Germinal center (tissue), 1 donor: ENCODE results near the gene ZNRF1.
A peak's percentile ranks its signal among the peaks of the same experiment; 100 is the strongest.

Experiments
- DNase-seq: peaks from one replicate; pipeline ENCODE4 v3.0.0; 2012; ENCODE audit warnings: mixed read lengths, low spot score

The ZNRF1 gene

DNA sequence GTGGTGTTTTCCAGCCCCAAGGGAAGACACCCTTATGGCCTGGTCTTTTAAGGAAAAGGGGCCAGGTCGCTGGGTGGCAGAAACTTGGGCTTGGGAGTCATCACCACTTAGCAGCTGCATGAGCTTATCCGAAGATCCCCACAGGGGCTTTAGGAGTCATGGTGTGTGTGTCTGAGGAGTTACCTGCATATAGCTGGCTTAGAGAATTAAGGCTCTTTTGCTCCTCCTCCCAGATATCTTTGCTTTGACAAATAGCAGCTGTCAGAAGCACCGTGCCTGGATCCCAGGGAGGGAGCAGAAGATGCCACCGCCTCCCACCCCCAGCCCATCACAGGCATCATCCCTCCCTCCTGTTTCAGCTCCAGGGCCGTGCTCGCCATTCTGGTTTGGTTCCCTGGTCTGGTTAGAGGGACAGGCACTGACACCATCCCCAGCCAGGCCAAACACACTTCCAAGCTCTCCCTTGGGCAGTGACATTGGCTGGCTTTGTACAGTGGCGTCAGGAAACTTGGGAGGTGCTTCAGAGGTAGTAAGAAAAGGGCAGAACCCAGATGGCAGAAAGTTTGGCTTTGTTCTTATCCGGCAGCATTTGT is 100.3 kb downstream of the ZNRF1 start:
- no peak for DNase-seq

DNA sequence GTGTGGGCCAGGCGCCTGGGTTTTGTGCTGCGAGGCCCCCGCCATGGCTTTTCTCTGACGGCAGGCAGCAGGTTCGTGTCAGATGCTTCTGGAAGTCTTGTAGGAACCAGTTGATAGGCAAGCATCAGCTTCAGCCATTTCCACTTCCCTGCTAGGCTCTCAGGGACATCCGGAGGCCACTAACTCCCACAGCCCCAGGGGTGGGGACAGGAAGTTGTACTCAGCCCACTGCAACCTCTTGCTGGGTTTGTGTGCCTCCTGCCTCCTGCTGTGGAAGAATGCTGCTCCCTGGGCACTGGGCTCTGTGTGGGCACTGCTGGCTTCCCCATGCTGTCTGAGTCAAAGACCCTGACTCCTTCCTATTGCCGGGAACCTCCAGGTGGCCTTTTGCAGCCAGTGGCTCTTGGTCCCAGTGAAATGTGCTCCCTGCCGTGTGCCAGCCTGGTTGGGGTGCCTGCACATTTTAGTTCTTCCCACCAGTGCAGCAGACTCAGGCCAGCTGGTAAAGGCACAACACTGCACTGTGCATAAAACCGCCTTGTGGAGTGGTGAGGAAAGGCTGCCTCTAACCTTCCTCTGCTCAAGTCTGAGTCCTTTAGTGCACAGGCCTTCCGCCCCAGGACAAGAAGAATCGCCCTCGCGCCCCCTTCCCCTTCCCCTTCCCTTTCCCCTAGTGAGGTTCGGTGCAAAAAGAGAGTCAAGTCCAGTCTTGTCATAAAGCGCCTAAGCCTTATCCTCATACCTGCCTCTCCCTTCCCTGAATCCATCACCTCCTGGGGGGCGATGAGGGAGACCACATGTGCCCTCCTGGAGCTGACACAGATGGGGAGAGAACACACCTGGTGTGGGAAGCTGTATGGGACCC is 101.1 kb downstream of the ZNRF1 start:
- DNase-seq = no peak

DNA sequence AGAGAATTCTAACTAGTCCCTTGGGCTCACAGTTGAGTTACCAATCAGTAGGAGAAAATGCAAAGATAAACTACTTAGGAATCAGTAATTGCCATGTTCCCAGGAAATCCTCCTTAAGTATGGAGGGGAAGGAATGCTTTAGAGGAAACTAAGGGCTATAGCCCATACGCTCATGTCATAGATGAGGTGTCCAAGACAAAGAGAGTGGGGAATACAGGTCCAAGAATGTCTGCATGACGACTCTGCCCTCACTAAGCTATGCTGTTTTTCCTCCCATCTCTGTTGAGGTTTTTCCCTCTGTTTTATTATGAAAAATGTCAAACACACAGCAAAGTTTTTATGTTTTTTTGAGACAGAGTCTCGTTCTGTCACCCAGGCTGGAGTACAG is 101.8 kb downstream of the ZNRF1 start:
- no peak for DNase-seq

DNA sequence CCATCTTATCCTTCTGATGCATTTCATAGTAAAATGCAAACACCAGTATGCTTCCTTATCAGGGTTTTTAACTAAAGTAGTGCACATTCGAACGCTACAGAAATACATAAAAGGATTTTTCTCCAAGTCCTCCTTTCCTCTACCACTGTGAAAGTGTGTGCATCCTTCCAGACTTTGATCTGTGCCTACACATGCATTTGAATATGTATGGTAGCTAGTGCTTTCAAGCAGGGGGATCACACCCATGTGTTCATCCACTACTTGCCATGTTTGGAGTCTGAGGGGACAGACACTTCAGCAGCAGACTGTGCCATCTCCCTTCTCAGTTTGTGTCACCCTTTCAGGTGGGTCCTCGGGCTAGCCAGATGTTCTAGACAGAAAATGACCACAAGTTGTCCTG is 102.8 kb downstream of the ZNRF1 start:
- no peak for DNase-seq

DNA sequence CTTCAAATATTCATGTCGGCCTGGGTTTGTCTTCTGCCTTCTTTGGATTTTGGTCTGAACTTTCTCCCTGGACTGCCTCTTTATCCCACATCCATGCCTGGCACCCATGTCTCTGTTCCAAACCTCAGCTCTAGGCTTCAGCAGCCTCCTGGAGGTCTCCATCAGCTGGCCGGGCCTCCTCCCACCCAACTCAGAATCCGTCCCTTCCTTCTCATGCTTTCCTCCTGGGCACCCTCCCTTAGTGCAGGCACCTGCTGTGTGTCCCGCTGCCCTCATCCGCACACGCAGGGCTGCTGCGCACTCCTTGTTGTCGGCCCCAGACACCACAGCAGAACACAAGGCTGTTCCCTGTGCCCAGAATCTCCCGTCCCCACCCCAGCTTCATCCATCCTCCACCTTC is 103.8 kb downstream of the ZNRF1 start:
- DNase-seq = no peak

DNA sequence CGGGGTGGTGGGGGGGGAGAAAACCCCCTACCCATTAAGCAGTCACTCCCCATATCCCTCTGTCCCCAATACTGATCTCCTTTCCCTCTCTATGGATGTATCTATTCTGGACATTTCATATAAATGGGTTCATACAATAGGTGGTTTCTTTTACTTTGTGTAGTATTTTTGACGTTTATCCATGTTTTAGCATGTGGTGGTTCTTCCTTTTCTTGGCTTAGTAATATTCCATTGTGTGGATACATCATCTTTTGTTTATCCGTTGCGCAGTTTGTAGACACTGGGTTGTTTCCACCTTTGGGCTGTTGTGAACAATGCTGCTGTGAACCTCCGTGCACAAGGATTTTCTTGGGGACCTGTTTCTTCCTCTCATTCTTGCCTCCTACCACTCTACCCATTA is 105.2 kb downstream of the ZNRF1 start:
- DNase-seq = no peak

DNA sequence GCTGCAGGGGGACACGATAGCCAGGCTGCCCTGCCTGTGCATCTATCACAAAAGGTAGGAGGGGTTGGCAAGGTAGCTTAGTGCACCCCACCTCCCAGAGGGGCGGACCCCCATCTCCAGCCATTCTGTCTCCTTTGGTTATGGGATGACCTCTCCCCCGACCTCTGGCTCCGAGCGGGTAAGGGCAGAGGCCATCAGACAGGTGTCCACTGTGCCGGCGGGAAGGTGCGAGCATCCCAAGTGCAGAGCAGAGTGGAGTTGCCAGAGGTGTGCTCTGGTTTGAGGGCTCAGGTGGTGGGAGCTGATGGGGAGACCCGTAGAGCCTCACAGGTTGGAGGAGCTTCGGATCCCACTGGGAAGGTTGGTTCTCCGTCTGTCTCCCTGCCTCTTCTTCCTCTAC is 106.0 kb downstream of the ZNRF1 start:
- DNase-seq = peak; percentile 0

DNA sequence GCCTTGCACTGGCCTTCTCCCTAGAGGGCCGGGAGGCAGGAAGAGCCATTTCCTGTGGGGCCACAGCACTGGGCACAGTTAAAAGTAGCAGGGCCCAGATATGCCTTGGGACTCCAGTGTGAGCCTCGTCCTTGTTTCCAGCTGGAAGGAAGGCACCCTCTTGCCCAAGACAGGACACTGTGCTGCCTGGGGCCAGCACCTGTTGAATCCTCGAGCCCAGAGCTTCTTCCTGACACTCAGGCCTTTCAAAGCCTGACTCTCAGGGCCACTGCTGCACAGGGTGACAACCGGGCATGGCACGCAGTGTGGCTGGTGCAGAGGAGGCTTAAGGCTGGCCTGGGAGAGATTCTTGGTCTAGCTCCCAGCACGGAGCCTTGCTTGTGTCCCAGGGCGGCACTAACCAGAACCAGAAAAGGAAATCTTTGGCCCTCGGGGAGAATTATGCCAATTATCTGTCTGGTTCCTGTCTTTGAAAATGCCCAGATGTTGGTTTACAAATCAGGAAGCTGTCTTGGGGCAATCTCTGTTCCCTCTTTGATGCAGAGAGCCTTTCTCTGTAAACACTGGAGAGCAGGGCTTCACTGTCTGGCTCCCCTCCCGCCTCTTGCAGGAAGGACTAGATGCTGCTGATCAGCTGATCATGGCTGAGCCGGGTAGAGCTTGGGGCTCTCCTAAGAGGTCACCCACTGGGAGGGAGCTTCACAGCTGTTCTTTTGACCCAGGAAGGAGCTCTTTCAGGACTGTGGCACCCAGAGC is 106.7 kb downstream of the ZNRF1 start:
- peak; percentile 17 for DNase-seq

DNA sequence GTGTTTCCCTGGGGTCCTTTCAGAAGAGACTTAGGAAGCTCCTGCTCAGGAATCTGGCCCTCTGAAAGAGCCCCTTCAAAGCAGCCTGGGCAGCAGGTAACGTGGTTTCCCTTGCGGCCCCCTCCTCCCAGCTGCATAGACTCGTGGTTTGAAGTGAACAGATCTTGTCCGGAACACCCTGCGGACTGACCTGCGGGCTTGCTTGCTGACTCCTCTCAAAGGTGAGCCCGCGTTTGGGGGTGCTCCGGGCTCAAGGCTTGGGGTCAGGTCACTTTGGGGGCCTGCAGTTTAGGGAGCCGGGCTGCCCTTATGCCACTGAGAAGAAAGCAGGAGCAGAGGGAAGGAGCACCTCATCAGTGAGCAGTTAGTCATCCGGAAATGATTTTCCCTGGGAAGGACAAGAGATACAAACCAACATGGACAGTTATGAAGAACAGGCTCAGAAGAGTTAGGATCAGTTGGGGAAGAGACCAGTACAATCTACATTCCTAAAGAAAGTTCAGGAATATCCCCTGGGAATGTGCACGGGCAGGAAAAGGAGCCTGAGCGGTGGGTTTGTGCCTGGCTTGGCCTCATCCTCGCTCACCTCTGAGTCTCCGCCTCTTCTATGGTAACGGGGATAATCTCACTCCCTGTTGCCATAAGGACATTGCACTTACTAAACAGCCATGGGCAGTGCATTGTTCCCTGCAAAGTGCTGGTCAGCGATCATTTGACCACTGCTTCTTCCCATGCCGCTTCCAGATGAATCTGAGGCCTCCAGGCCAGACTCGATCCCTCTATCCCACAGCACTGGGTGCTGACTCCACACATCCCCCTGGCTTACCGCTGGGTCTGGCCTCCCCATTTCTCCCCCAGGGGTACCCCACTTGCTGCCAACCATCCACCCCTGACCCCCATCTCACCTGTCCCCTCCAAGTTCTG is 107.8 kb downstream of the ZNRF1 start:
- peak; percentile 0 for DNase-seq

DNA sequence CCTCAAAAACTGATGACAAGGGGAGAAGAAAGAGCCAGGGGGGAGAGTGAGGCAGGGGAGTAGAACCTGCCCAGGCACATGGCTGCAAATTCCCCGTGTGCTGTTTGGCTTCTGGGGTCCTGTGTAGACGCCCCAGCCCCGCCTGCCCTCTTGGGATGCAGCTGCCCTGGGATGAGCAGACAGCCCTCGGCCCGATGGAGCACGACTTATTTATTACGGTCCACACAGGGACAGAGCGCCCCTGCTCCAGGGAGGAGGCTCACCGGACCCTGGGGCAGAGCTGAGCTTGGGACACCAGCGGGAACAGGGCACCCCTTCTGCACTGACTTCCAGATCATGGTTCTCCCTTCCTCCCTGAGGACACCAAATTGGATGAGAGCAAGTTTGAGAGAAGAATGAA is 108.7 kb downstream of the ZNRF1 start:
- DNase-seq = no peak

DNA sequence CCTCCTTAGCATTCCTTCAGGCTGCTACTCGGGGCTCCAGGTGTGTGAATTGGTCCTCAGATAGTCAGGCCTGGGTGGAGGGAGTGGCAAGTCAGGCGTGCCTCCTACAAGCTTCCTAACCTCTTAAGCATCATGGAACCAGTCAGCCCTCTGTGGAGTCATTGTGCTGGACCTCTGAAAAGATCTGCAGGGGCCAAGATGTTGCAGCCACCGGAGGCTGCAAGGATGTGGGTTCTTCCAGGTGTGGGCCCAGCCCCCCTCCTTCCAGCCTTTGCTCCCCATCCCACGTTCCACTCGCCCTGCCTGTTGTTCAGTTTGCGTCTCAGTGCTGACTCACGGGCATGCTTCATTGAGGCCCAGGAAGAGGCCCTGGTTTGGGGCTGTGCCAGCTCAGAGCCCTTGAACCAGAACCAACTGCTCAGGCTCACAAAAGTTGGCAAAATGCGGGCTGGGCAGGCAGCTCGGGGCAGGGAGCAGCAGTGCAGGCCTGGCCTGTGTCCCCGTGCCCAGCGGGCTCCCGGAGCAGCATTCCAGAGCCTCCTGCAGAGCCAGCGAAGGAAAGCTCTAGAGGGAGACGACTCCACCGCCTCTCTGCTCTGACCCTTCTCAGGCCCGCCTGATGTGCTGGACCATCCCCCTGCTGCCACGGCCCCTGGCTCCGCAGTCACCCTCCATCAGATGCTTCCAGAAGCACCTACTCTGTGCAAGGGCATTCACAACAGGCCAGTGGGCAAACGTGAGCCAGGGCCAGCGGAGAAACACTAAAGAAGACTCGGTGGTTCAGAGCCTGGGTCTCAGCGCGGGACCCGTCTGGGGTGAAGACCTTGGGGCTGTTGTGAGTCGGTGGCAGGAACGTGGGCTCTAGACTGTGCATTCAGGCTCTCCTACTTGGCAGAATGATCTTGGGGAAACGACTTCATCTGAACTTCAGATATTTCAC is 110.2 kb downstream of the ZNRF1 start:
- DNase-seq = peak; percentile 54

DNA sequence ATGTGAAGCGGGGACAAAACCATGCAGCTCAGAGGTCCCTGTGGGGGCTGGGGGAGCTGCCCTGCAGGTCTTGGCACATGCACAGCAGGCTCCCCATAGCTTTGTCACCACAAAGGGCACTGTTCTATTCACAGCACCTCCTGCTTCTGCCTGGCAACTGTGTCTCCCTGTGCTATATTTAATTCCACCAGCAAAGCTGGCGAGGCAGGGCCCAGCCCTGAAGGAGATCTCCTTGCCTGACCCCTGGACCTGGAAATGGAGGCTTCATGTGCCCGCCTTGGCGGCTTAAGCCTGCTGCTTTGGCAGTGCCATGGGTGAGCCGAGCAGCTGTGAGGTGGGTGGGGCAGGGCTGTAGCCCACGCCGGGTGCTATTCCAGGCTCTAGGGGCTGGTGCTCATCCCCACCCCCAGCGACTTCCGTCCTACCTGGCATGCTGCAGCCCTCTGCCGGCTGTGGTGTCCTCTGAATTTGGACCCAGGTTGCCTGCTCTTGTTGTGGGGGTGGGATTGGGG is 111.0 kb downstream of the ZNRF1 start:
- peak; percentile 34 for DNase-seq

DNA sequence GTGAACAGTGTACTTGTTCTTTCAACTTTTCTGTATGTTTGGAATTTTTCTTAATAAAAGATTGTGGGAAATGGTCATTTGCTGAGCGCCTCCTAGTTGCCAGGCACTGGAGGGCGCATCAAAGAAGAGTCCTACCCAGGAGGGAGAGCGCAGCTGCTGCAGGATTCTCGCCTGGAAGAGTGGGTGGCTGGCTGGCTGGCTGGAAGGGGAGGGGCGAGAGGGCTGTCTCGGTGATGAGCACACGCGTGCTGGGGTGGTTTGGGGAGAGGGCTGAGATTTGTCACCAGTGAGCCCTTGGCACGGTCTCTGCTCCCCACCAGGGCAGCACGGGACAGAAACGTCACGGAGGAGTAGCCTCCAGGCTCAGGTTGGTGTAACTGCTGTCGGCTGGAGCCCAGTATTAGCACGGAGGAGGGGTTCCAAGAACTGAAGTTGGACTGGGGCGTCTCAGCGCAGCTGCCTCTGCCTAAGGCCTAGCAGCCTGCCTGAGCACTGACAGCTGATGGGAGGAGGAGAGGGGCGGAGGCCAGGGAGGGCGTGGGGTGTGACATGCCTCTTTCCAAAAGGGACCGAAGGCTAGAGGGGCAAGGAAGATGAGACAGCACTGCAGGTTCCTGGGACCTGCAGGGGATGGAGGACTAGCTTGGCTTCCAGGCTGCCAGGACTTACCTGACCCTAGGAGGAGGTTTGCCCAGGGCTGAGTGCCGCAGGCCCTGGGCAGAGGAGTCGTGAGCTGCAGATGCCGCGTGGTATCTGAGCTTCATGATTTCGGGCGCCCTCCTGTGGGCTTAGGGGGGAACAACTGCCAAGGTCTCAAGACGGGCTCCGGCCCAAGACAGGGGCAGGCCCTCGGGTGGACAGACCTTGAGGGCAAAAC is 112.1 kb downstream of the ZNRF1 start:
- DNase-seq = peak; percentile 87

DNA sequence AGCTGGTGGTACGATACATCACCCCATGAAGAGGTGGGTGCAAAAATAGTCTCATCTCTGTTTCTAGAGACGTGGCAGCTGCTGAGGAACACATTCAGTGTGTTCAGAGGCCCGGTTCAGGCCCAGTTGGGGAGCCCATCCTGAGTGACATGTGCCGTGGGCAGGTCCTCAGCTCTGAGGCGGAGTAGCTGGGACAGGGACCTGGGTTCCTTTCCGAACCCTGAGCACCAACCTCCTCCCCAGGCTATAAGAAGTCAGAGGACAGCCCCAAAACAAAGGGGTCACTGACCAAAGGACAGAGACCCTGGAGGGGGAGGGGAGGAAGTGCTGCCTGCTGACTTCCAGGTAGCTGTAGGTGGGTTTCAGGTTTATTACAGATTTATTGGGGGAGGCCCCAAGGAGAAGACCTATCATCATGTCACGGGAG is 112.7 kb downstream of the ZNRF1 start:
- DNase-seq = no peak

DNA sequence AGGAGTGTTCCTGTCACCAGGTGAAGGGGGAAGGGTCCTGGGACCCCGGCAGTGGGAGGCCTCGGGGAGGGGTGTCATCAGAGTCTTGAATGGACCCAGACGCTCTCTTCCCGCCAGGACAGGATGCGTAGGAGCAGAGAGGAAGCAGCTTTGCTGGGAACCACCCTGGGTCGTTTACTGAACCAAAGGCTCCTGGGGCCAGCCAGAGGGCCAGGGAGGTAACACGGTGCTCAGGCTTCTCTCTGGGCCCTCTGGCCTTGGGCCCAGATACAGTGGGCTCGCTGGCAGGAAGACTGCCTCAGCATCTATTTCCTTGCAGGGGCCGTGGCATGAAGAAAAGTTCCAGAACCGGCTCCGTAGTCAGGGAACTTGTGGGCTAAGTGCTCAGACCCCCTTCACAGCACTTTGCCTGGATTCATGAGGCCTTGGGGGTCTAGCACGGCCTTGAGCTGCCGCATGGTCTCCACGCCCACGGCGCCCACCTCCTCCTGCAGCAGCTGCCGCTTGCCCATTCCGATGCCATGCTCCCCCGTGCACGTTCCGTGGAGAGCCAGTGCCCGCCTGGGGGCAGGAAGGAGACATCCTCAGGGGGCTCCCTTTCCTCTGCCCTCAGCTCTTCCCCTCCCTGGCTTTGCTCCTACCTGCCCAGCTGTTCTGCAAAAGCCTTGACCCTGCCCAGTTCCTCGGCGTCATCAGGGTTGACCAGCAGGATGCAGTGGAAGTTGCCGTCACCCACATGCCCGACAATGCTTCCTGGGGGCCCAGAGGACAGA is 113.3 kb downstream of the ZNRF1 start:
- DNase-seq = peak; percentile 7

DNA sequence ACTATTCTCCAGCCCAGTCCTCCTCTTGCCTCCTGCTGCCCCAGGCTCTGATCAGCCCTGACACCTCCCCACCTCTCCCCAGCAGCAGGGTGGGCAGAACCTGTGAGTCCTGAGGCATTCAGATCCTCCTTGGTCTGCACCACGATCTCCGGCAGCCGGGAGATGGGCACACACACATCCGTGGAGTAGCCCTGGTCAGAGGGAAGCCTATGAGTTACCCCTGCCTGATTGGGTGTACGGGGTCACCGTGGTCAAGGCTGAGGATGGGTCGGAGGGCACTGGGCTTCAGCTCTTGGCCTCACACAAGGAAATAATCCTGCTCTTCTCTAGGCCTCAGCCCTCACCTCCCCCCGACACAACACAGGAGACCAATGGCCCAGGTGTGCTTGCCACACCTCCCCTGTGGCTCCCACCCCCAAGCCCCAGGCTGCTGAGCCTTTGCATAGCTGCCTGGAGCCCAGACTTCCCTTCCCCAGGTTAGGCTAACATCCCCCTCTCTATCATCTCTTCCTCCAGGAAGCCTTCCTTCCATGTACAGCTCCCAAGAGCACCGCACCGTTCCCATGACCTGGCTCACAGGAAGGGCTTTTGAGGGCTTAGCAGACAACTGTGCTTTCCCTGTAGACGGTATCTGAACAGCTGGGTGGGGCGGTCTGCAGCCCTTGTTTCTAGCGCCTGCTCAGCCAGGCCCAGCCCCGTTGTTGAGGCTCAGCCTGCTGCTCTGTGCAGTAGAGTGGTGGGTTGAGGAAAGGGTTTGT is 114.1 kb downstream of the ZNRF1 start:
- DNase-seq = peak; percentile 4

DNA sequence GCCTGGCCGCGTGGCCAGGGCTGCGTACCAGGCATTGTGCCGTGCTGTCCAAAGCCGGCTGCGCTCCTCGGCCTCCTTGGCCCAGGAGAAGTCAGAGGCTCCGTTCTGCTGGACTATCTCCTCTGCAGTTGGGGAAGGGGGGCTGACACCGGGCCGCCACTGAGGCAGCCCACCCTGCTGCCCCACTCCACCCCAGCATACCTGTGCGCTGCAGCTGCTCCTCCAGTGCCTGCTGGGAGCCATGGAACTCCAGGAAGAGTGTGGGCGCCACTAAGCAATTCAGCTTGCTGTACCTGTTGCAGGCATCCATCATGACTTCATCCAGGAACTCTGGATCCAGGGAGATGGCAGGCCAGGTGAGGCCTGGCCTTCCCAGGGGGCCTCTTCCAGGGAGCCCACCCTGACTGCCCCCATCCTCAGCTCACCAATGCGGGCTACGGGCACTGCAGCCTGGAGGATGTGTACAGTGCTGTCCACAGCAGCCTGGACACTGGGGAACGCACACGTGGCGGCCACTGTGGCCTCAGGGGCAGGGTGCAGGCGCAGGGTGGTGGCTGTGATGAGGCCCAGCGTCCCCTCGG is 114.8 kb downstream of the ZNRF1 start:
- no peak for DNase-seq
